ENCODE results near the gene CRABP2.

- TF ChIP-seq YY1 (IDR thresholded peaks at IDR 0.05; ENCODE audit: insufficient read depth, insufficient read length), result no peak
- no peak for TF ChIP-seq ZNF274 (IDR thresholded peaks at IDR 0.05; ENCODE audit: low read depth, low read length)
- no peak for TF ChIP-seq SUZ12 (IDR thresholded peaks at IDR 0.05; ENCODE audit: extremely low read depth, insufficient read depth, insufficient read length)
Observed at GRCh38 chr1:156727492-156727891, 22.1 kb upstream of the CRABP2 start.

Data from NT2/D1 (cell line).